SW 1271 (cell line): ENCODE results near the gene BPIFB3.
"Not testable (repeated sequence)": the region's sequence is repeated elsewhere in the genome, so short reads cannot be mapped to it uniquely, and the experiment has no call there.

Source experiments
- DNase-seq, 2 experiments: peaks; one replicate each; lab custom pipeline; 2025; lab: John Stamatoyannopoulos, UW

BPIFB3 gene

DNA sequence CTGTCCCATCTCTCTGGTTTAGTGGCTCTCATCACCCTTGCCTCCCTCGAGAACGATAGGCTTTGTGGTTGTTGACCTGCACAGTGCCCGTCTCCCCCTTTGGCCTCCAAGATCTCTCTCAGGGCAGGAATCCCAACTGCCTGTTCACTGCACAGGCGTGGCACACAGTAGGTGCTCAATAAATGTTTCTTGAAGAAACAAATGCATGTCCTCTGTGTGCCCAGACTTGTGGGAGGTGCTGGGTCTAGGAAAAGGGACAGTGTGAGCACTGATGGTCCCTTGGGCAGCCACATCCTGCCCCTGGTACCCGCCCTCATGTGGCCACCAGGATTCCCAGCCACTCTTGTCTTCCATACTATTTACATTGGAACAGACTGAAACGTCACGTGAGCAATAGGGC lies 24.8 kb upstream of the BPIFB3 start:
- no peak for DNase-seq

- no peak for DNase-seq
Measured at GRCh38 chr20:33030076-33030475, 23.6 kb upstream of the BPIFB3 start.

DNA sequence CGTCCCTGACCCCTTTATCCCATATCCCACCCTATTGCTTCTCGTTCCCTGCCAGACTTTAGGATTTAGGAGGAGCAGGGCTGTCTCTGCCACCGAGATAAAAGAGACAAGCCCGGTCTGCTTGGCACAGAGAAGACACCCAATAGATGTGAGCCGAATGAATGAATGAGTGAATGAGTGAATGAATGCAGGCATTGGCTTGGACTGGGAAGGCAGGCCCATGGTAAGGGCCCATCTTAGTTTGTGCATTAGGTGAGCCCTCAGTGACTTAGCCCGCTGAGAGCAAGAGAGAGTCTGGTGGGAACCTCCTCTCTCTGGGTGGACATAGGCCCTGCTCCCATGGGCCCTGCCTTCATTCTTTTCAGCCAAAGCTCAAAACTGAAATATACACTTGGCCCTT lies 23.1 kb upstream of the BPIFB3 start:
- DNase-seq: no peak

- DNase-seq: no peak
Measured at GRCh38 chr20:33031531-33031930, 22.2 kb upstream of the BPIFB3 start, which contains the start of gene BPIFB6. Gene BPIFB6, plus strand, starts transcription at chr20:33031648. Its CDS starts 0 bp downstream, at chr20:33031648.

GRCh38 chr20:33032555-33032954 lies 21.1 kb upstream of the BPIFB3 start:
- DNase-seq: no peak

GRCh38 chr20:33033381-33033780 lies 20.3 kb upstream of the BPIFB3 start:
- no peak for DNase-seq

- no peak for DNase-seq
Measured at GRCh38 chr20:33034115-33034514, 19.6 kb upstream of the BPIFB3 start.

- DNase-seq: no peak
Measured at GRCh38 chr20:33034901-33035492, 18.7 kb upstream of the BPIFB3 start.

- DNase-seq: no peak
Measured at GRCh38 chr20:33037456-33037855, 16.2 kb upstream of the BPIFB3 start.

DNA sequence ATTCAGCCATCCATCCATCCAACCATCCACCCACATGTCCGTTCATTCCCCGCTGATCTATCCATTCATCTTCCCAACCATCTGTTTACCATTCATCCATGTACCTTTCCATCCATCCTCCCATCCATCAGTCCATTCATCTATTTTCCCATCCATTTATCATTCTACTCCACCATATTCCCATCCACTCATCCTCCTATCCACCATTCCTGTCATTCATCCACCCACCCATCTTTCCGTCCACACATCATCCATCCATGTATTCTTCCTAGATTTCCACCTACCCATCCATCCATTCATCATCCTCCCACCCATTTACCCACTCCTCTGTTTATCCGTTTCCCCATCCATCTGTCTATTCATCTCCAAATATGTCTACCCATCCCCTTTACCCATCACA lies 15.5 kb upstream of the BPIFB3 start:
- DNase-seq: no peak

DNA sequence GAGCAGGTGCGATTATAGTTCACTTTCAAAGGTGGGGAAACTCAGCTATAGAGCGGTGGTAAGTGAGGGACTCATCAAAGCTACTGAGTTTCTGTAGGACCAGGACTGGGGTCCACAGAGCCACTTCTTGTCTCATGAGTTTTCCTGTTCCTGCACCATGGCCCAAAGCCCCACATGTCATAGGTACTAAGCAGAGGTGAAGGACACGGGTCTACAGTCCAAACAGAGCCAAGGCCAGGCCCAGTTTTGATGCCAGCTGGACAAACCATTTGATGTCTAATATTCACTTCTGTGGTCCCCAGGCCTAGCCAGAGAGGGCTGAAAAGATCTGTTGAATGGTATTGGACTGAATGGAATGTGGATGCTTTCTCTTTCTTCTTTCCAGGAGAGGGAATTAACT lies 11.3 kb upstream of the BPIFB3 start:
- no peak for DNase-seq

DNA sequence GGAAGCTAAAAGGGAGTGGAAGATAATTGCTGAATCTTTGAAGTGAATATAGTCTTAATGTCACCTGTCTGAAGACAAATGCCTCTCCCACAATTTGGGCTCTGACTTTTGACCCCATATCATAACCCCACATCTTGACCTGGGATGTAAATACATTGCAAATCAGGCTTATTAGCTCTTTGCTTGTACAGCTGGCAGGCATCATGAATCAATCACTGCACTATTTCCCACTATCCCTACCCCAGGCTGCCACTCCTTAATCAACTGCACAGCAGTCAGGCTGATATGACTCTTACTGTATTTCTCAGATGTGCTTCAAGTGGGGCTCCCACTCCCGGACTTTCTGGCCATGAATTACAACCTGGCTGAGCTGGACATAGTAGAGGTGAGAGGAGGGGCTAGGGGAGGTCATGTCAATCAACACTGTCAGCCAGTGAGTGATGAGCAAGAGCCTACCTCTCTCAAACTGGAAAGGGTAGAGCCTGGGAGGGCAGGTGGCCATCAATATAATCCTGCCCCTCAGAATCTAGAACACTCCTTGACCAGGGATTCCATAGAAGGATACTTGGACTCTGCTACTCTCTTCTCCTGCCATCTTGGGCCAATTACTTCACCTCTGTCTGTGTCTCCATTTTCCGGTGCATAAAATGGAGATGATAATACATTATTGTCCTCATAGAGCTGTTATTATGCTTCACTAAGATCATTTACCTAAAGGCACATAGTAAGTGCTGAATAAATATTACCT lies 10.5 kb upstream of the BPIFB3 start:
- no peak for DNase-seq

DNA sequence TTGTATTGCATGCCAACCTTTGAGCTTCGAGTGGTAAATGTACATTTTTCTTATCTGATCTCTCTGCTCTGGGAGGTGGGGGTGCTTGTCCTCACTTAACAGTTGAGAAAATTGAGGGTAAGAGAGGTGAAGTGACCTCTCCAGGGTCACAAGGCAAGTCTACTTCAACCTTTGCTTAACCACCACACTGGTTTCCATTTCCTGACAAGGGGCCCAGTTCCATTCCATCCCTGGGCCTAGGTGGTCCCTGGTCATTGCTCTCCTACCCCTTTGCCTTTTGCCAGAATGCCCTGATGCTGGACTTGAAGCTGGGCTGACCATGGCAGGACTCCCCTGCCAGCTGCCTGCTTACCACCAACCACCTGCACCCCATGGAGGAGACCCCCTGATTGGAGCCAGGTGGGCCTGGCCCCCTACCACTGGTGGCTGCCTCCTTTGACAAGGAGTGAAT lies 9.9 kb upstream of the BPIFB3 start:
- no peak for DNase-seq

GRCh38 chr20:33045129-33045721 lies 8.5 kb upstream of the BPIFB3 start:
- not testable (repeated sequence) for DNase-seq

DNA sequence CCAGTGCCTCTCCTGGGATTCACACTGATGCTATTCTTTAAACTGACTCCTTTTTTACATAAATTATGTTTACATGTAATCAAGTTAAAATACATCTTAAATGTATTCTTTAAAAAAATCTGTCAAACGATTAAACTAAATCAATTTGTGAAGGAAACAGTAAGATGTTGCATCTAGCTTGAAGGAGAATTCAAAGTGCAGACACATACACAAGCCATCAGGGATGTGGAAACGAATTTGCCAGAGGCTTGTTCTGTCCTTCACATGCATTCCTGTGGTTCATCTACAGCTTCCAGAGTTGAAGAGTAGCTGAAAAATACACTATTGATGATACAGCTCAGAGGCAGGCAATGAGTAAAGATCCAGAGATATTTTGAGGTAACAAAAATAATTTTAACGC lies 7.3 kb upstream of the BPIFB3 start:
- no peak for DNase-seq

GRCh38 chr20:33051333-33051732 lies 2.4 kb upstream of the BPIFB3 start:
- DNase-seq: no peak

DNA sequence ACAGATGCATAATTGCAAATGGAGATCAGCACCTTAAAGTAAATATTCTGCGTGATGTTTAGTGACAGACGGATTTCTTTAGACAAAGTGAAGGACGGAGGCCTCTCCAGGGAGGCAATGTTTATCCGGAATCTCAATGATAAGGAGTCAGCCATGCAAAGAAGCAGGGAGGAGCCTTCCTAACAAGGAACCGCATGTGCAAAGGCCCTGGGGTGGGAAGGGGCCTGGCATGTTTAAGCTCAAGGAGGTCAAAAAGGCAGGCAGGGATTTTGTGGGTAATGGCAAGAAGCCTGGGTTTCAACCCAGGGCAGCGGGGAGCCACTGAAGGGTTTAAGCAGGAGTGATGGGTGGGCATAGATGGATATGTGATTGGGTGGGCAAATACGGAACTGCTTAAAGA lies 678 bp downstream of the BPIFB3 start:
- DNase-seq: no peak

DNA sequence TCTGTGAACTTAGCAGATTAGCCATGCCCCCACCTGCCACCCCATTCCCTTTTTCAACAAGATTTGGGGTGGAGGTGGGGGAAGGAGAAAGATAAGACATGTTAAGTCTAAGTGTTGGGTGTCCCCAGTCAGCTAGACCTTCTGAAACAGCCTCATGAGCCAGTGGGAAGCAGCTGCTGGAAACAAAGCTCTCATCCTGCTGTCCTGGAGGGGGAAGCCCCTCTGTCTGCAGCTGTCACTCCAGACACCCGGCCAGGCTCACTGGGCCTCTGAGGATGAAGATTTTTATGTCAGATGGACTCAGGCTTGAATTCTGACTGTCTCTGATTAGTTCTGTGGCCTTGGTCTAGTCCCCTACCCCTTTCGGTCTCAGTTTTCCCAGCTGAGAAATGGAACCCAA lies 1.1 kb downstream of the BPIFB3 start:
- no peak for DNase-seq

DNA sequence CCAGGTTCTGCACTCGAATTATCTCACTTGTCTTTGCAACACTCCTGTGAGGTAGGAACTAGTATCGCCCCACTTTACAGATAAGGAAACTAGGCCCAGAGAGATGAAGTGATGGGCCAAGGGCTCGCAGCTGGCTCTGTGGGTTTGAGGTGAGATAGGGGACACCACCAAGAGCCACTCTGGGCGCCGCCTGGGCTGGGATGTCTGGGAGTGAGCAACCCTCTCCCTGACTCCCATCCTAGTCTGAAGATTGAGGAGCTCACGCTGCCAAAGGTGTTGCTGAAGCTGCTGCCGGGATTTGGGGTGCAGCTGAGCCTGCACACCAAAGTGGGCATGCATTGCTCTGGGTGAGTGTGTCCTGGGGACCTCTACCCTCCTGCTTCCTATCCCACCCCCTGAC lies 5.4 kb downstream of the BPIFB3 start:
- DNase-seq: no peak

DNA sequence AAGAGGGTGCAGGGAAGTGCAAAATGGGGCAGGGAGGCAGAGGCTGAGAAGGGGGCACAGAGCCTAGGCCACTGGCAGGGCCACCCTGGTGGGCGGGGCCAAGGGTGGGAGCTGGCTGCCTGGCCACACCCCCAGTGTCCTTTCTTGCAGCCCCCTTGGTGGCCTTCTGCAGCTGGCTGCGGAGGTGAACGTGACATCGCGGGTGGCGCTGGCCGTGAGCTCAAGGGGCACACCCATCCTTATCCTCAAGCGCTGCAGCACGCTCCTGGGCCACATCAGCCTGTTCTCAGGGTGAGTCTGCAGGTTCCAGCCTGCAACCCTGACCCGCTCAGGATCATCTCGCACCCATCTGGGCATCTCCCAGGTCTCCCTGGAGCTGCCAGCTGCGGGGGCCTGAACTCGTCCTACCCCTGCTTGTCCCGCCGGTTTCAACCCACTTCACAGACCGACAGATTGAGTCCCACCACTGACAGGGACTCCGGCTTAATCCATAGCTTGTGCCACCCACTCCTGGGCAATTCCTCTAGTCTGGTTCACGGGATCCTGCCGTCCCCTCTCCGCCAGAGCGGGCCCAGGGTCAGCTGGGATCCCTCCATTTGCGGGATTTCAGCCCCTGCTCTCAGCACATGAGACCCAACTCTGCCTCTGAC lies 6.2 kb downstream of the BPIFB3 start:
- DNase-seq: no peak

DNA sequence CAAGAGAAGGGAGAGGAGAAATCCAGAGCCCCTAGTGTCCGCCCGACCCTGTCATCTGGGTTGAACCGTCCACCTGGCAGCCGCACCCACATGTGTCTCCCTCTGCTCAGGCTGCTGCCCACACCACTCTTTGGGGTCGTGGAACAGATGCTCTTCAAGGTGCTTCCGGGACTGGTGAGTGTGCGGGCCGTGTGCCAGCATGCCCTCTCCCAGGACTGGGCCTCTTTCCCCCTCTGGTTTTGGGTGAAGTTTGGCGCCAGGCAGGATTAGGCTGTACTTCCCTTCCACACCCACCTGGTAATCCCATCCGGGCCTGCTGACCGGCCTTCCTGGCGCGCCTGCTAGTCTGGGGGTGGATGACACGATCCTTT lies 7.9 kb downstream of the BPIFB3 start:
- DNase-seq: no peak

GRCh38 chr20:33062105-33062824 lies 8.6 kb downstream of the BPIFB3 start:
- no peak for DNase-seq
